HFF-Myc (cell line): ENCODE measurements around the gene XPNPEP2.

Experiments
- DNase-seq: peaks from one replicate; pipeline ENCODE4 v3.0.0-alpha.2; 2011; ENCODE audit warnings: low read depth; ENCODE audit errors: extremely low read depth
- H3K4me3 ChIP-seq: replicated peaks from 2 replicates; pipeline ENCODE4 v1.5.1; 2011; ENCODE audit warnings: low read depth, mild to moderate bottlenecking, control low read depth, low read length
- CTCF ChIP-seq: IDR thresholded peaks from 2 replicates; pipeline ENCODE4 v1.5.1; 2012; ENCODE audit warnings: mild to moderate bottlenecking, low read depth, low read length, control low read depth; ENCODE audit errors: missing control alignments

The XPNPEP2 gene

GRCh38 chrX:129721870-129722269, 16.9 kb upstream of the XPNPEP2 start:
- DNase-seq = no peak
- H3K4me3 ChIP-seq = no peak overlapping the region
- no peak for TF ChIP-seq CTCF

- no peak for DNase-seq
- no peak for TF ChIP-seq CTCF
- no peak overlapping the region for H3K4me3 ChIP-seq
Measured at GRCh38 chrX:129723511-129723910, 15.3 kb upstream of the XPNPEP2 start.

GRCh38 chrX:129724754-129725153, 14.0 kb upstream of the XPNPEP2 start:
- TF ChIP-seq CTCF = no peak
- DNase-seq = no peak
- no peak overlapping the region for H3K4me3 ChIP-seq

GRCh38 chrX:129726307-129727111, 12.3 kb upstream of the XPNPEP2 start:
- peak; percentile 68 for TF ChIP-seq CTCF
- no peak overlapping the region for H3K4me3 ChIP-seq
- peak; percentile 32 for DNase-seq

GRCh38 chrX:129728061-129728460, 10.7 kb upstream of the XPNPEP2 start:
- TF ChIP-seq CTCF = no peak
- no peak overlapping the region for H3K4me3 ChIP-seq
- no peak for DNase-seq

- TF ChIP-seq CTCF = no peak
- DNase-seq = no peak
Measured at GRCh38 chrX:129731228-129731627, 7.6 kb upstream of the XPNPEP2 start.

GRCh38 chrX:129732857-129733256, 5.9 kb upstream of the XPNPEP2 start:
- TF ChIP-seq CTCF = no peak
- H3K4me3 ChIP-seq = no peak overlapping the region

More at GRCh38 chrX:129731228-129731627, 7.6 kb upstream of the XPNPEP2 start:
- no peak overlapping the region for H3K4me3 ChIP-seq

More at GRCh38 chrX:129732857-129733256, 5.9 kb upstream of the XPNPEP2 start:
- DNase-seq = no peak
